Activated CD8-positive, alpha-beta memory T cell treated with anti-CD3 and anti-CD28 coated beads for 1 hour (primary cell): ENCODE measurements around the gene CENPK.
"Not testable (repeated sequence)": the region's sequence is repeated elsewhere in the genome, so short reads cannot be mapped to it uniquely, and the experiment has no call there.

Source experiments
- DNase-seq, 2 donors: peaks; one replicate each; pipeline ENCODE4 v3.0.0-alpha.2; 2020; ENCODE audit warnings: low read depth in 1 of 2; ENCODE audit errors: extremely low read depth in 1 of 2

The CENPK gene

GRCh38 chr5:65512170-65512937, 50.6 kb downstream of the CENPK start:
- DNase-seq: no peak

GRCh38 chr5:65508978-65509377, 54.0 kb downstream of the CENPK start:
- DNase-seq: no peak

- DNase-seq: no peak
These were observed 56.0 kb downstream of the CENPK start for GRCh38 chr5:65506961-65507360.

GRCh38 chr5:65489119-65489518, 73.8 kb downstream of the CENPK start:
- no peak for DNase-seq

- DNase-seq: not testable (repeated sequence)
These were observed 74.8 kb downstream of the CENPK start for GRCh38 chr5:65488038-65488687.

- not testable (repeated sequence) for DNase-seq
These were observed 76.2 kb downstream of the CENPK start for GRCh38 chr5:65486803-65487202.

GRCh38 chr5:65485405-65485804, 77.6 kb downstream of the CENPK start:
- no peak for DNase-seq

- DNase-seq: no peak
These were observed 79.2 kb downstream of the CENPK start for GRCh38 chr5:65483546-65484346.

GRCh38 chr5:65482736-65483545, 80.0 kb downstream of the CENPK start:
- no peak for DNase-seq

- no peak for DNase-seq
These were observed 80.7 kb downstream of the CENPK start for GRCh38 chr5:65482296-65482735.

- peak; percentile 62 to 65 for DNase-seq
These were observed 81.2 kb downstream of the CENPK start, which contains the start of gene ADAMTS6 for GRCh38 chr5:65481635-65482295. Gene ADAMTS6 (minus strand): TSS chr5:65481920. CDS start chr5:65473673, 8,247 bp downstream.

- no peak for DNase-seq
These were observed 81.8 kb downstream of the CENPK start for GRCh38 chr5:65481171-65481581.

GRCh38 chr5:65480306-65480865, 82.6 kb downstream of the CENPK start:
- DNase-seq: peak in 1 of 2 donors; percentile 7

GRCh38 chr5:65479527-65479926, 83.4 kb downstream of the CENPK start:
- no peak for DNase-seq

- no peak for DNase-seq
These were observed 84.6 kb downstream of the CENPK start for GRCh38 chr5:65478336-65478735.

- DNase-seq: no peak
These were observed 87.1 kb downstream of the CENPK start for GRCh38 chr5:65475895-65476294.

- no peak for DNase-seq
These were observed 87.6 kb downstream of the CENPK start for GRCh38 chr5:65475336-65475735.

GRCh38 chr5:65474130-65474711, 88.7 kb downstream of the CENPK start:
- DNase-seq: no peak

GRCh38 chr5:65468633-65469032, 94.3 kb downstream of the CENPK start:
- DNase-seq: no peak
